Subcutaneous abdominal adipose tissue (tissue), 5 donors: Measurements from ENCODE around the gene NFU1.

Experiments
- H3K27ac ChIP-seq: one replicate; pipeline ENCODE4 v1.7.0; 2013; ENCODE audit warnings: low read depth, mild to moderate bottlenecking, inconsistent platforms, low read length, moderate library complexity
- H3K27me3 ChIP-seq, 5 donors: one replicate each; pipeline ENCODE4 v1.7.0; 2013; ENCODE audit warnings: low read length in 5 of 5, inconsistent platforms in 1 of 5; ENCODE audit not compliant: control insufficient read depth in 5 of 5, insufficient read depth in 4 of 5
- H3K36me3 ChIP-seq, 5 donors: one replicate each; pipeline ENCODE4 v1.7.0; 2013; ENCODE audit warnings: low read length in 5 of 5; ENCODE audit not compliant: control insufficient read depth in 5 of 5, insufficient read depth in 5 of 5
- H3K4me1 ChIP-seq, 5 donors: one replicate each; pipeline ENCODE4 v1.7.0; 2013; ENCODE audit warnings: low read length in 5 of 5, mild to moderate bottlenecking in 3 of 5, moderate library complexity in 1 of 5; ENCODE audit not compliant: control insufficient read depth in 5 of 5, insufficient read depth in 5 of 5
- H3K4me3 ChIP-seq, 5 donors: one replicate each; pipeline ENCODE4 v1.7.0; 2013; ENCODE audit warnings: low read length in 5 of 5, low read depth in 1 of 5
- H3K9ac ChIP-seq, 5 donors: one replicate each; pipeline ENCODE4 v1.7.0; 2013; ENCODE audit warnings: low read length in 5 of 5, mild to moderate bottlenecking in 4 of 5, moderate library complexity in 3 of 5
- H3K9me3 ChIP-seq, 5 donors: one replicate each; pipeline ENCODE4 v1.7.0; 2013; ENCODE audit warnings: low read length in 5 of 5; ENCODE audit not compliant: control insufficient read depth in 5 of 5
- donor health status: healthy.
- donor health status: healthy.
- donor health status: healthy.
- donor health status: healthy.
- donor health status: healthy.

Gene NFU1

DNA sequence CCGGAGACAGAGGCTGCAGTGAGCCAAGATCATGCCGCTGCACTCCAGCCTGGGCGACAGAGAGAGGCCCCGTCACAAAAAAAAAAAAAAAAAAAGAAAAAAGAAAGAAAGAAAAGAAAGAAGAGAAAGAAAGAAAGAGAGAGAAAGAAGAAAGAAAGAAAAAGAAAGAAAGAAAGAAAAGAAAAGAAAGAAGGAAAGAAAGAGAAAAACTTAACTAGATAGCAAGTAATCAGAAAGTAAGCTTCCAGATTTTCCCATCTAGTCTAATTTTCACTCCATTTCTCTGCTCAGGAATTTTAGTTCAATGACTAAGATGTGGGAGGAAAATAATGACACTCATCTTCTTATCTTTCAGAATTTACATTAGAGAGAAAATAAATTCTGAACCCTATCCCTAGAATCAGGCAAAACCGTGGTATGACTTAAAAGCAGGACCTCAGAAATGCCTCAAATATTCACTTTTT is 52.6 kb downstream of the NFU1 start:
- Histone ChIP-seq H3K27ac (peak overlapping the region; percentile 86), H3K4me1 (peaks cover 4 to 65% (median 57%) of the 10 kb centered on the region in 5 donors), H3K9me3 (no peaks in the 10 kb centered on the region), H3K9ac (peak overlapping the region in 1 of 5 donors; percentile 10), H3K27me3 (no peaks in the 10 kb centered on the region), H3K4me3 (peak overlapping the region in 1 of 5 donors; percentile 22), H3K36me3 (no peaks in the 10 kb centered on the region)

GRCh38 chr2:69383176-69383812 is 53.9 kb downstream of the NFU1 start:
- H3K9ac ChIP-seq: peak overlapping the region in 1 of 5 donors; percentile 2
- H3K36me3 ChIP-seq: no peaks in the 10 kb centered on the region
- peaks cover 4 to 65% (median 56%) of the 10 kb centered on the region in 5 donors for H3K4me1 ChIP-seq
- no peak overlapping the region for H3K4me3 ChIP-seq
- H3K27ac ChIP-seq: peak overlapping the region; percentile 93
- H3K9me3 ChIP-seq: no peaks in the 10 kb centered on the region
- no peaks in the 10 kb centered on the region for H3K27me3 ChIP-seq

GRCh38 chr2:69382547-69382946 is 54.7 kb downstream of the NFU1 start:
- Histone ChIP-seq H3K36me3 (no peaks in the 10 kb centered on the region), H3K27me3 (no peaks in the 10 kb centered on the region), H3K9ac (peak overlapping the region in 1 of 5 donors; percentile 2), H3K4me1 (peaks cover 4 to 60% (median 49%) of the 10 kb centered on the region in 5 donors), H3K27ac (peak overlapping the region; percentile 93), H3K4me3 (no peak overlapping the region), H3K9me3 (no peaks in the 10 kb centered on the region)

DNA sequence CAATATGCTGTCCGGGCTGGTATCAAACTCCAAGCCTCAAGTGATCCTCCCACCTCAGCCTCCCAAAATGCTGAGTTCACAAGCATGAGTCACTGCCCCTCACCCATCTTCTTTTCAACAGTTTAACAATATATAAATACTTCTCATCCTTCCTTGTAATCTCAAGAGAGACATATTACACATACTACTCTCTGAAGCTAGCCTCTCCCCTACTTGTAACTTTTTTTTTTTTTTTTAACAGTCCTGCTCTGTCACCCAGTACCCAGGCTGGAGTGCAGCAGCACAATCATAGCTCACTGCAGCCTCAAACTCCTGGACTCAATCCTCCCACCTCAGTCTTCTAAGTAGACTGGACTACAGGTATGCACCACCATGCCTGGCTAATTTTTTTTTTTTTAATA is 55.9 kb downstream of the NFU1 start:
- Histone ChIP-seq H3K36me3 (no peaks in the 10 kb centered on the region), H3K9ac (peak overlapping the region in 1 of 5 donors; percentile 45), H3K27ac (peak overlapping the region; percentile 93), H3K4me1 (peaks cover 4 to 59% (median 46%) of the 10 kb centered on the region in 5 donors), H3K9me3 (no peaks in the 10 kb centered on the region), H3K27me3 (no peaks in the 10 kb centered on the region), H3K4me3 (no peak overlapping the region)

GRCh38 chr2:69380072-69380917 is 56.9 kb downstream of the NFU1 start:
- H3K9me3 ChIP-seq: no peaks in the 10 kb centered on the region
- no peak overlapping the region for H3K4me3 ChIP-seq
- H3K9ac ChIP-seq: peak overlapping the region in 1 of 5 donors; percentile 45
- H3K36me3 ChIP-seq: no peaks in the 10 kb centered on the region
- H3K27me3 ChIP-seq: no peaks in the 10 kb centered on the region
- H3K4me1 ChIP-seq: peaks cover 4 to 59% (median 43%) of the 10 kb centered on the region in 5 donors
- H3K27ac ChIP-seq: peak overlapping the region; percentile 84

DNA sequence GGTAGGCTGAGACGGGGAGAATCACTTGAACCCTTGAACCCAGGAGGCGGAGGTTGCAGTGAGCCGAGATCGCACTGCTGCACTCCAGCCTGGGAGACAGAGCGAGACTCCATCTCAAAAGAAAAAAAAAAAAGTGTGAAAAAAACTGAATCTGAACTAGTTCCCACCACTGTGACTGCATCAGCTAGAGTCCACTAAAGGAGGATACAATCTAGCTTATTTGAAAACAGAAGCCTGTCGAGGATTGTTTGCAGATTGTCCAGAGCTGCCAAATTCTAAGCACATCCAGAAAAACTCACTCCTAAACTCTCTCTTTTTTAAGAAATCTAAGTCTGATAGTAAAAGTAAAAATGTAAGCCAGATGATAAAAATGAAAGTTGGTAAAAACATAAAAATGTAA is 60.8 kb downstream of the NFU1 start:
- Histone ChIP-seq H3K9me3 (no peaks in the 10 kb centered on the region), H3K4me3 (no peak overlapping the region), H3K4me1 (peaks cover 0 to 31% (median 15%) of the 10 kb centered on the region in 5 donors), H3K27me3 (no peaks in the 10 kb centered on the region), H3K9ac (peak overlapping the region in 1 of 5 donors; percentile 48), H3K36me3 (peaks cover 7 to 16% (median 11%) of the 10 kb centered on the region in 5 donors), H3K27ac (peak overlapping the region; percentile 51)

DNA sequence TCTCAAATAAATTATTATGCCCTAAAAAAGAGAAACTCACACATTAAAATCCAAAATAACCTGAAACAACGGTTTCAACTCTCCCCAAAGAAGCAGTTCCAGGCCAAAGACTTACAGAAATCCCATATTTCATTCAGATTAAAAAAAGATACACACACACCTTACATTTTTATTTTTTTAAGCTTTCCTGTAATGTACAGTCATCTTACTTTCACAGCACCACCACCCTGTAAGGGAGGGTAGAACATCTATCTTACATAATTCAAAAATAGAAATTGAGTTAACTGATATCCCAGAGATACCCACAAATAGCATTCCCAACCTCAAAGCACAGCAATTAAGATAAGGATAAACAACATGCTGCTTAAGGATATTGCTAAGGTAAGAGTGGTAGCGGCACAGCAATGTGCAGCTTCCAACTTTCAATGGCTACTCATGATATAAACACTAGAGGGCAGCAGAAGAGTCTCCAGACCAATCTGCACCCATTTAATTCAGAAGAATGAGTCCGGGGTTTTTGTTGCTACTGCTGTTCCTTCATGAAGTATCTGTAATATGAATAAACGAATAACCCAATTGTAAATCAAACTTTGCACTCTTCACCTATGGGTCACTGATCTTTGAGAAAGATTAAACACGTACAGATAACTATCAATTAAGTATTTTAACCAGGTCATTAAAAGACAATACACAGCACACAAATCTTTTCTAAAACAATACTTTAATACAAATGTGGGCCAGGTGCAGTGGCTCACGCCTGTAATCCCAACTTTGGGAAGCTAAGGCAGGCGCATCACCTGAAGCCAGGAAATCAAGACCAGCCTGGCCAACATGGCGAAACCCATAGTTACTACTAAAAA is 61.5 kb downstream of the NFU1 start:
- peaks cover 0 to 25% (median 8%) of the 10 kb centered on the region in 5 donors for H3K4me1 ChIP-seq
- peak overlapping the region; percentile 51 for H3K27ac ChIP-seq
- H3K27me3 ChIP-seq: no peaks in the 10 kb centered on the region
- H3K9me3 ChIP-seq: no peaks in the 10 kb centered on the region
- peaks cover 7 to 22% (median 13%) of the 10 kb centered on the region in 5 donors for H3K36me3 ChIP-seq
- peak overlapping the region in 2 of 5 donors; percentile 39 to 48 for H3K9ac ChIP-seq
- no peak overlapping the region for H3K4me3 ChIP-seq

DNA sequence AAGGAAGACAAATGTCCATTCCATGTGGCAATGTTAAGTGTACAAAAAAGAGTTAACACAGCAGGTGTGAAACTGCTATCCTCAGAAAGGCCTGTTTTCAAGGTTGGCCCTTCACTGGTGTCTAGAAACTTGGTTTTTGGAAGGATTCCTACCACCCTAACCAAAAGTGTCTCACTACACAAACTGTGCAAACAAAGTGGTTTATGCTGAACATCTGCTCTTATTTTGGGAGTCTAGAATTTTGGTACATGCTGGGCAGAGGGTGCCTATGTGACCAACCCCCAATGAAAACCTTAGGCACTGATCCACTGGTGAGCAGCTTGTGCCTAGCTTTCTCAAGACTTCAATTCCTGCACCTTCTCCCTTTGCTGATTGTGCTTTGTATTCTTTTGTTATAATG is 64.5 kb downstream of the NFU1 start:
- no peaks in the 10 kb centered on the region for H3K27me3 ChIP-seq
- H3K4me1 ChIP-seq: peaks cover 0 to 13% (median 8%) of the 10 kb centered on the region in 5 donors
- no peak overlapping the region for H3K4me3 ChIP-seq
- no peak overlapping the region for H3K9ac ChIP-seq
- H3K9me3 ChIP-seq: no peaks in the 10 kb centered on the region
- no peak overlapping the region for H3K27ac ChIP-seq
- peaks cover 28 to 51% (median 43%) of the 10 kb centered on the region in 5 donors for H3K36me3 ChIP-seq

DNA sequence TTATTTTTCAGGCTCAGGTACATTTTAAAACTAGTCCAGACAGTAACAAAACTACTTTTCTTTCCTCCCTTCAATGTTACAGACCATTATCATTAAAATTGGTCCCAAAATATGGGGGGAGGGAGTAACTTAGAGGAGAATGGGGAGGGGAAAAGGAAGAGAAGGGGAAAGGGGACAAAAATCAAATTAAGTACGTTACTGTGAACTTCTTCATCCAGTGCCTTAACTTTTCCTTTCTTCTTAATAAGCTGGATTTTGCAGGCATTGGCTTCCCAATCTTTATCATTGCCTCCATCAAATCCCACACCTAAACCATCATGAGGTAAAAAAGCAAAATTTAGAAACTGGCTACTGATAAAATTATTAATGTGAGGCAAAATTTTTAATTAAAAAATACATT is 67.4 kb downstream of the NFU1 start:
- Histone ChIP-seq H3K9ac (no peak overlapping the region), H3K36me3 (peaks cover 42 to 77% (median 58%) of the 10 kb centered on the region in 5 donors), H3K4me1 (no peaks in the 10 kb centered on the region), H3K9me3 (no peaks in the 10 kb centered on the region), H3K4me3 (no peak overlapping the region), H3K27ac (no peak overlapping the region), H3K27me3 (no peaks in the 10 kb centered on the region)
